Activated naive CD8-positive, alpha-beta T cell treated with anti-CD3 and anti-CD28 coated beads for 36 hours (primary cell): ENCODE data around the gene UCHL5. TPM values are rescaled to one million over a fixed set of nuclear protein-coding genes. Genes with fewer than 3 reads are reported as not detected.
"Not testable (repeated sequence)": the region's sequence is repeated elsewhere in the genome, so short reads cannot be mapped to it uniquely, and the experiment has no call there.

Experiments
- DNase-seq: peaks from one replicate; pipeline ENCODE4 v3.0.0; 2021
- H3K27ac Mint-ChIP-seq: one replicate; pipeline ENCODE4 v1.8.0; 2022; ENCODE audit warnings: mild to moderate bottlenecking, moderate library complexity, mixed read lengths
- H3K27me3 Mint-ChIP-seq: one replicate; pipeline ENCODE4 v1.8.0; 2022; ENCODE audit warnings: mild to moderate bottlenecking, mixed read lengths
- H3K36me3 Mint-ChIP-seq: one replicate; pipeline ENCODE4 v1.8.0; 2021; ENCODE audit warnings: mild to moderate bottlenecking, mixed read lengths
- H3K4me1 Mint-ChIP-seq: one replicate; pipeline ENCODE4 v1.8.0; 2021; ENCODE audit warnings: mixed read lengths
- H3K4me3 Mint-ChIP-seq: one replicate; pipeline ENCODE4 v1.8.0; 2022; ENCODE audit warnings: mild to moderate bottlenecking, moderate library complexity, mixed read lengths
- H3K9me3 Mint-ChIP-seq: one replicate; pipeline ENCODE4 v1.8.0; 2022; ENCODE audit warnings: mixed read lengths
- total RNA-seq, 2 experiments: library from RNA; stranded (reverse); gene quantifications; one replicate each; pipeline ENCODE4 v1.2.3, GENCODE V29; 2021

Gene UCHL5
- total RNA-seq, 2 experiments from 2014 or later, result 118 to 129 TPM

DNA sequence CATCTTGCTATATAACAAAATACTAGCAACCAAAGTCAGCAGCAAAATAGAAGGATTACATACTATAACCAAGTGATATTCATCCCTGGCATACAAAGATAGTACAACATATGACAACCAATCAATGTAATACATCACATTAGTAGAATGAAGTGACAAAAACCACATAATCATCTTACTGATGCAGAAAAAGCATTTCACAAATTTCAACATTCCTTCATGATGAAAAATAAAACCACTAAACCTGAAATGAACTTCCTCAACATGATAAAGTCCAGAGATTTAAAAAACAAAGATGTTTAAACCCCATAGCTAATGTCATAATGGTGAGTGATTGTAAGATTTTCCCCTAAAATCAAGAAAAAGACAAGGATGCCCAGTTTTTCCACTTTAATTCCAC, 18.8 kb upstream of the UCHL5 start:
- H3K36me3 Mint-ChIP-seq, result peaks cover 32% of the 10 kb centered on the region
- H3K4me3 Mint-ChIP-seq, result no peak overlapping the region
- DNase-seq, result no peak
- no peak overlapping the region for H3K27ac Mint-ChIP-seq
- peaks cover 4% of the 10 kb centered on the region for H3K4me1 Mint-ChIP-seq
- no peaks in the 10 kb centered on the region for H3K27me3 Mint-ChIP-seq
- no peaks in the 10 kb centered on the region for H3K9me3 Mint-ChIP-seq

DNA sequence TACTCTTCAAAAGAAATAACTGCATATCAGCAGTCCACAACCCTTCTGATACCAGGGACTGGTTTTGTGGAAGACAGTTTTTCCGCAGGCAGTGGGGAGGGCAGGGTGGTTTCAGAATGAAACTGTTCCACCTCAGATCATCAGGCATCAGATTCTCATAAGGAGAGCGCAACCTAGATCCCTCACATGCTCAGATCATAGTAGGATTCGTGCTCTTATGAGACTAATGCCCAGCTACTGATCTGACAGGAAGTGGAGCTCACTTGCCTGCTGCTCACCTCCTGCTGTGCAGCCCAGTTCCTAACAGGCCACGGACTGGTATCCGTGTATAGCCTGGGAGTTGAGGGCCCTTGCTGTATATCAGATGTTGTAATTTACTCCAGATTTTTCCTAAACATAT, 11.8 kb upstream of the UCHL5 start:
- Mint-ChIP-seq H3K4me1 (peaks cover 44% of the 10 kb centered on the region), H3K9me3 (peaks cover 3% of the 10 kb centered on the region), H3K4me3 (no peak overlapping the region), H3K27ac (no peak overlapping the region), H3K27me3 (no peaks in the 10 kb centered on the region), H3K36me3 (peaks cover 28% of the 10 kb centered on the region)
- DNase-seq, result peak; percentile 20

DNA sequence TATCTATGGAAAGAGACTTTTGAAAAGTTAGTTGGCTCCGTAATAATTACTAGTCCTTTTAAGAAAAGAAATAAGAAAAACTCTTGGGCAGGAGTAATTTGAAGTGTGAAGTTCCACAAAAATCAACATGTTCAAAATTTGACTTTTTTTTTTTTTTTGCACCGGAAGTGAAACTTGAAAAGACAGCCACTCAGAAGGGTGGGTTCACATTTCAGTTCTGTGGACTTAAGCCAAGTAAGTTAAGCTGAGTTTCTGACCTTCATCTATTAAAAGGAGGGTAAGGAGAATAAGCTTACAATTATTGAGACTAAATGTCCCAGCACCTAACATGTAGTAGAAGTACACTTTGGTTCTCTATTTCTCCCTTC, 11.2 kb upstream of the UCHL5 start:
- Mint-ChIP-seq H3K27ac (peak overlapping the region; percentile 78), H3K4me1 (peaks cover 44% of the 10 kb centered on the region), H3K36me3 (peaks cover 28% of the 10 kb centered on the region), H3K27me3 (no peaks in the 10 kb centered on the region), H3K9me3 (peaks cover 3% of the 10 kb centered on the region), H3K4me3 (no peak overlapping the region)
- DNase-seq, result no peak

DNA sequence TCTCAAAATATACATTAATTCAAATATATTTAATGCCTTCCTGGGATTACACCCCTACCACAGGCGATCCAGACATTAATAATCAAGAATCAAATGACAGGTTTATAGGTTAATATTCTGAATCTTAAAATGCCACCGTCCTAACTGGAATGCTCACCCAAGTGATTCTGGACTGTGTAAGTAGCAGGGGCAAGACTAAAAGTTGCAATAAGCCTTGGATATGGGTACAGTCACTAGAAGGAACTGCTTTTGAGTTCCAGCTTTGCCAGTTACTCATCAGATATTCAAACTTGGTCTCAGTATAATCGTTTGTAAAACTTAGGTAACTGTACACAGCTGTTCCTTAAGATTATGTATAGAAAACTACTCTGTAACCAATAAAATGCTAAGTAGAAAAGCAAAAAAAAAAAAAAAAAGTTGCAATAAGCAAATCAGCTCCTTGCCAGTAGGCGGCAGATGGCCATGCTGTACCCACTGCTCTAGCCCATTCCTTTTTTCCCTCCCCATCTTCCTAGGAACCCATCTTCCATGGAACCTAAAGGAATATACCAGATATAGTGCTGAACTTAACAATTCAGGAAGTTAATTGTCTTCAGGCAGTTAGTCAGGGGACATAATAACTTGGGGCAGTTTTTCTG, 10.7 kb upstream of the UCHL5 start:
- Mint-ChIP-seq H3K4me1 (peaks cover 49% of the 10 kb centered on the region), H3K9me3 (peaks cover 3% of the 10 kb centered on the region), H3K27ac (peak overlapping the region; percentile 78), H3K36me3 (peaks cover 28% of the 10 kb centered on the region), H3K4me3 (no peak overlapping the region), H3K27me3 (no peaks in the 10 kb centered on the region)
- no peak for DNase-seq

DNA sequence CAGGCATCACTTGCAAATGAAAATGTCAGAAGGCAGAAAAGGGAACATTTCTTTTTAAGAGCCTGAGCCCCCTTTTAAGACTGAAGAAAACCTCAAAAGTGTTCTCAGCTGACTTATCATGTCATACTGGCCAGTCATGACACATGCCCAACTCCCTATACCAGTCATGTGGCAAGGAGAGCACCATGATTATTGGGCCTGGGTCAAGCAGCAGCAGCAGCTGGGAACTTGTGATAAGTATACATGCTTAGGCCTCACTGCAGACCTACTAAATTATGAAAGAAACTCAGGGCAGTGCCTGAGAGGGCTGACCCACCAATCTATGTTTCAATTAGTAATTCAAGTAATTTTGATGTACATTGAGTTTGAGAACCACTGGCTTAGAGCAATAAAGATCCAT, 8.9 kb upstream of the UCHL5 start:
- H3K36me3 Mint-ChIP-seq, result peaks cover 32% of the 10 kb centered on the region
- peak overlapping the region; percentile 46 for H3K27ac Mint-ChIP-seq
- H3K27me3 Mint-ChIP-seq, result no peaks in the 10 kb centered on the region
- H3K4me1 Mint-ChIP-seq, result peaks cover 66% of the 10 kb centered on the region
- no peak for DNase-seq
- peaks cover 3% of the 10 kb centered on the region for H3K9me3 Mint-ChIP-seq
- H3K4me3 Mint-ChIP-seq, result no peak overlapping the region

DNA sequence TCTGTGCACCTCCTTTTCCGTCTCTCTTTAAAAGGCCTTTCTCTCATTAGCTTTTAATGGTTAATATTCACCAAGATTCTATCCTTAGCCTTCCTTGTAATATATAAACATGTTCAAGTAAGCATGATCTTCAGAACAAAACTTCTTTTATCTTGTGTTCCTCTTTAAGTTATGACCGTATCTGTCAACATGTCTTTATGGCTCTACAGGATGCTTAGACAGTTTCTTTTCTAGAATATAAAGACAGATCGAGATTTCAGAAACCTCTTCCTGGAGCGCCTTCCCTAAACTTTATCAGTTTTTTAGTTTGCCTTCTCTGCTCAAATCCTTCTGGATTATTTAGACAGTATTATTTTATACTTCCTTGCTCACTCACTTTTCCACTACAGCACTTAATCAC, 7.4 kb upstream of the UCHL5 start:
- H3K4me3 Mint-ChIP-seq, result no peak overlapping the region
- H3K27ac Mint-ChIP-seq, result peak overlapping the region; percentile 31
- H3K36me3 Mint-ChIP-seq, result peaks cover 33% of the 10 kb centered on the region
- no peaks in the 10 kb centered on the region for H3K27me3 Mint-ChIP-seq
- no peak for DNase-seq
- peaks cover 72% of the 10 kb centered on the region for H3K4me1 Mint-ChIP-seq
- peaks cover 9% of the 10 kb centered on the region for H3K9me3 Mint-ChIP-seq

DNA sequence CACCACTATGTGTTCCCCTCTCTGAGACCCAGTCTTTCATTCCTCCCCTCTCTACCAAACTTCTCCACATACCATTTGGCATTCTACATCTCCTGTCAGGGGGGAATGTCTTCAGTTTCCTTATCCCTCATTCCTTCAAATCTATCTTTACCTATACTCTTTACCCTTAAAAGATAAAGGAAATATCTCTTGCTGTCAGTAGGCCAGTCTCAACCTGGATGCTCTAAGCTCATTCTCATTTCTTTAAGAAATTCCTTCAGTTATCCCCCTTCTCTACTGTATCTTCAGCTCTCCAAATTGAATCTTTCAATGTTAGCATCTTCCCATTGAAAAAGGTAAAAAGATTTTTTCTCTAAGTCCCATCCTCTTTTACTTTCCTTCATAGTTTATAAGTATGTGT, 6.8 kb upstream of the UCHL5 start:
- peaks cover 9% of the 10 kb centered on the region for H3K9me3 Mint-ChIP-seq
- peaks cover 70% of the 10 kb centered on the region for H3K4me1 Mint-ChIP-seq
- no peak for DNase-seq
- H3K27ac Mint-ChIP-seq, result no peak overlapping the region
- H3K27me3 Mint-ChIP-seq, result no peaks in the 10 kb centered on the region
- H3K36me3 Mint-ChIP-seq, result peaks cover 33% of the 10 kb centered on the region
- H3K4me3 Mint-ChIP-seq, result no peak overlapping the region

DNA sequence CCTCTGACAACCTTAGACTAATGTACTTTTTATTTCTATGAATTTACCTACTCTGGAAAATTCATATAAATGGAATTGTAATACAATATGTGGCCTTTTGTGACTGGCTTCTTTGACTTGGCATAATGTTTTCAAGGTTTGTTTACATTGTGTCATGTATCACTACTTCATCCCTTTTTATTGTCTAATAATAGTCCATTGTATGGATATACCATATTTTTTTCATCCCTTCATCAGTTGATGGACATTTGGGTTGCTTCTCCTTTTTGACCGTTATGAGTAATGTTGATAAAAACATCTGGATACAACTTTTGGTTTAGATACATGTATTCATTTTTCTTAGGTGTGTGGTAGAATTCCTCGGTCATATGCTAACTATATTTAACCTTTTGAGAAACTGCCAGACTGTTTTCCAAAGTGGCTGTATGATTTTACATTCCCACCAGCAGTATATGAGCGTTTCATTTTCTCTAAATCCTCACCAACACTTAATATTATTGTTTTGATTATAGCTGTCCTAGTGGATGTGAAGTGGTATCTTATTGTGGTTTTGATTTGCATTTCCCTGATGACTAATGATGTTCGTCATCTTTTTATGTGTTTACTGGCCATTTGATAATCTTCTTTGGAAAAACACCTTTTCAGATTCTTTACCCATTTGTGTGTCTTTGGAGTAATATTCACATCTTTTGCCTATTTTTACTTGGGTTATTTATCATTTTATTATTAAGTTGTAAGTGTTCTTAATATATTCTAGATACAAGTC, 3.7 kb upstream of the UCHL5 start:
- peaks cover 59% of the 10 kb centered on the region for H3K4me1 Mint-ChIP-seq
- no peak for DNase-seq
- peaks cover 9% of the 10 kb centered on the region for H3K9me3 Mint-ChIP-seq
- peaks cover 4% of the 10 kb centered on the region for H3K27me3 Mint-ChIP-seq
- no peak overlapping the region for H3K4me3 Mint-ChIP-seq
- H3K36me3 Mint-ChIP-seq, result peaks cover 34% of the 10 kb centered on the region
- H3K27ac Mint-ChIP-seq, result peak overlapping the region; percentile 49

DNA sequence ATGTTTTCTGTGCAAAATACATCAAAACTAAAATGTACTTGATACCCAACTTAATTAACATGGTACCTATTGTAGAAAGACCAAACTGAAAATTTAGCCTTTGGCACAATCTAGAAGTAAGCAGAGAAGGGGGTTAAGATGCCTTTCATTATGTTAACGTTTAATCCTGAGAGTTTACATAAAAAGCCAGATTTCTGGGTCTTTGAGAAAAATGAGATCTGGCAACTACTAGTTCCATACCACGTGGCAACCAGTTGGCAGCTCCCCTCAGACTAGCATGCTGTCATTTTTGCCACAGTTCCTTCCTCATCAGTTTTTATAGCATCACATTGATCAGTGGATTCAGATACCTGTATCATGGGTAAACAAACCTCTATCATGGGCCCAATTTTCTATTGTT, 1.8 kb upstream of the UCHL5 start:
- H3K27me3 Mint-ChIP-seq, result peaks cover 4% of the 10 kb centered on the region
- peaks cover 57% of the 10 kb centered on the region for H3K4me1 Mint-ChIP-seq
- peaks cover 40% of the 10 kb centered on the region for H3K36me3 Mint-ChIP-seq
- peak overlapping the region; percentile 99 for H3K4me3 Mint-ChIP-seq
- peaks cover 6% of the 10 kb centered on the region for H3K9me3 Mint-ChIP-seq
- H3K27ac Mint-ChIP-seq, result peak overlapping the region; percentile 72
- DNase-seq, result no peak

DNA sequence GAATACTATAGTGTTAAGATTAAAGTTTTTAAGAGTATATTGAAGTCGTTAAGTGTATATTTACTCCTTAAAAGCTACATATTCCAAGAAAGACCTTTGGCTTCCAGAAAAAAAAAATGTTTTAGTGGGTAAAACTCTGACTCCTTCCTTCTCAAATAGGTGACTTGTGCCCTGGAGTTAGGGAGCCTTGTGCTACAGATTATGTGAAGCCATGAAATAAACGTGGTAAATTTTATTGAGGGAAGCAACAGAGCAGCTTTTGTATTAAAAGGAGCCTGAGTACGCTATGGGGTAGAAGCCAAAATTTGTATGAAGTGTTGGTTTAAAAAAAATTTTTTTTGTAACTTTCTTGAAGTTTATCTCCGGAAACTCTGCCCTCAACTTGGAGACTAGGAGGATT, 1.2 kb upstream of the UCHL5 start:
- Mint-ChIP-seq H3K9me3 (peaks cover 6% of the 10 kb centered on the region), H3K4me1 (peaks cover 53% of the 10 kb centered on the region), H3K36me3 (peaks cover 40% of the 10 kb centered on the region), H3K4me3 (peak overlapping the region; percentile 99), H3K27ac (peak overlapping the region; percentile 72), H3K27me3 (peaks cover 4% of the 10 kb centered on the region)
- no peak for DNase-seq

DNA sequence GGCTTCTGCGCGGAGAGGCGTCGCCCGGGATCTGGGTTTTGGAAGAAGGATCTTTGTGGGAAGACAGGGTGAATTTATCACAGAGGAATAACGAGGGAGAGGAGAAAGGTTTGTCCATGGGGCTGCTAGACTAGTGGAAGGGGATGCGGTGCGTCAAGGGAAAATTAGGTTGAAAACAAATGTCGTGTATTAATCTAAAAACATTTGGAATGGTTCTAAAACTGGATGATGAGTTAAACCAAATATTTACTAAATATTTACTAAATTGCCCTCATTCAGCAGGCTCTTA, 899 bp upstream of the UCHL5 start:
- H3K4me3 Mint-ChIP-seq, result peak overlapping the region; percentile 99
- DNase-seq, result no peak
- peaks cover 40% of the 10 kb centered on the region for H3K36me3 Mint-ChIP-seq
- peaks cover 6% of the 10 kb centered on the region for H3K9me3 Mint-ChIP-seq
- peaks cover 51% of the 10 kb centered on the region for H3K4me1 Mint-ChIP-seq
- peak overlapping the region; percentile 100 for H3K27ac Mint-ChIP-seq
- H3K27me3 Mint-ChIP-seq, result peaks cover 4% of the 10 kb centered on the region

DNA sequence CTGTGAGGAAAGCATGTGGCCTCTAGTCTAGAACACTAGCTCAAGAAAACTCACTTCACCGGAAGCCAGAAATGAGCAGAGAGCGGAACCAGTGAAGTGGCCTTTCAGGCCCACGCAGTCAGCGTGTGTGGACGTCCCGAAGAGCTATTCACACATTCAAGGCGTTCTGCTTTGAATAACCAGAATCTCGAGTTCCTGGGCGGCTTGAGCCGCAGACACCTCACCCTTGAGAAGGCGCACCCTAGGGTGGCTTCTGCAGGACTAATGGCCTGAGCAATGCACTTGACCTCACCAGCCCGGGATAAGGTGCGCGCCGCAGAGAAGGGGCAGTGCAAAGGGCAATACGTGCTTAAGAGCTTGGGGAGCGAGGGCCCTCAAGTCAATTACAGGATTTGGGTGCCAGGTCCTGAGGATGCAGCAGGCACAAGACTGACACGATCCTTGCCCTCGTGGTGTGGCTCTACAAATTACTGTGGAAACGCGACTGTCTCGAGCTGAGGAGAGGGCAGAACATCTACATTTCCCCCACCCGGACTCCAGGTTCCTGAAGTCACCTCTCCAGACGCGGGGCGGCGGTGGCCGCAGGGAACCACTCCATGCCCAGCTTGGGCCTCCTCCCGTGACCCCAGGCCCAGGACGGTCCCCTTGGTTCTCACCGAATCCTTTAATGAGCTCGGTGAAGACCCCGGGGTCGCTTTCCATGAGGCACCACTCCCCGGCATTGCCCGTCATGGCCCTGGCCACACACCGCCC, 455 bp downstream of the UCHL5 start:
- Mint-ChIP-seq H3K4me1 (peaks cover 46% of the 10 kb centered on the region), H3K36me3 (peaks cover 38% of the 10 kb centered on the region), H3K27me3 (peaks cover 4% of the 10 kb centered on the region), H3K27ac (peak overlapping the region; percentile 100), H3K4me3 (peak overlapping the region; percentile 99), H3K9me3 (peaks cover 6% of the 10 kb centered on the region)
- DNase-seq, result peak; percentile 68

DNA sequence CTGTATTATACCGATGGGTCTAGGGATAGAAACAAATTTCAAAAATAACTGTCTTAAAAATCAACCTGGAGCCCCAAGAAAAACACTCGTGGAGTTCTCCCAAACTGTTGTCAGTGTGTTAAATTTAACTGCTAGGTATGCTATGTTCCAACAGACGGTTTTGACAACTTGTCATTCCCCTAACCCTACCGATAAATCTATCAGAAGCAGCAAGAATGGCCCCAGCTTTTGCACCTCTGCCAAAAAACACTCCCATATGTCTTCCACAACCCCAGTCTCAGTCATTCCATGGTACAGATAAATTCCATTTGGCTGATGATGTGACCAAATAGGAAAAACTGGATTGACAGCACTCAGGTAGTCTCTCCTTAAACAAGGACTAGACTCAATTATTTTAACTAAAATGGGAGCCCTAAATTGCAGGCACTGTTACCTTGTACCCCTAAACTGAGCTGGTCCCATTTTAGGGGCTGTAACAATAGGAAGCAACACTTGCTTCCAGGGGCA, 4.9 kb downstream of the UCHL5 start:
- Mint-ChIP-seq H3K4me3 (no peak overlapping the region), H3K9me3 (no peaks in the 10 kb centered on the region), H3K36me3 (peaks cover 28% of the 10 kb centered on the region), H3K27ac (no peak overlapping the region), H3K27me3 (peaks cover 2% of the 10 kb centered on the region), H3K4me1 (peaks cover 34% of the 10 kb centered on the region)
- no peak for DNase-seq

DNA sequence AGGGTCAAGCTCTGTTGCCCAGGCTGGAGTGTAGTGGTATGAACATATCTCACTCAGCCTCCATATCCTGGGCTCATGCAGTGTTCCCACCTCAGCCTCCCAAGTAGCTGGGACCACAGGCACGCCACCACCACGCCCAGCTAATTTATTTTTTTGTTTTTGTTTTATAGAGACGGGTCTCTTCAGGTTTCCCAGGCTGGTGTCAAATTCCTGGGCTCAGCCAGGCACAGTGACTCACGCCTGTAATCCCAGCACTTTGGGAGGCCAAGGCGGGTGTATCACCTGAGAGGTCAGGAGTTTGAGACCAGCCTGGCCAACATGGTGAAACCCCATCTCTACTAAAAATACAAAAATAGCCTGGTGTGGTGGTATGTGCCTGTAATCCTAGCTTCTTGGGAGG, 10.2 kb downstream of the UCHL5 start:
- H3K4me3 Mint-ChIP-seq, H3K27ac Mint-ChIP-seq, H3K9me3 Mint-ChIP-seq, H3K27me3 Mint-ChIP-seq, DNase-seq: not testable (repeated sequence)
- H3K36me3 Mint-ChIP-seq, result peaks cover 21% of the 10 kb centered on the region
- peaks cover 14% of the 10 kb centered on the region for H3K4me1 Mint-ChIP-seq
